C4-2B (cell line): ENCODE data around the gene PRKG1.

Source experiments
- CTCF ChIP-seq: fragments of 450-650 bp; conservative IDR thresholded peaks from 2 replicates; pipeline ENCODE4 v1.5.1; 2017; ENCODE audit warnings: mild to moderate bottlenecking
- ZFX ChIP-seq: fragments of 450-650 bp; IDR thresholded peaks from 2 replicates; pipeline ENCODE4 v1.6.1; 2017

- TF ChIP-seq CTCF (no peak), ZFX (no peak)
Observed at GRCh38 chr10:51086710-51087109, 12.4 kb downstream of the PRKG1 start.
